OCI-LY7 (cell line): ENCODE measurements around the gene TRIM25.

Experiments used
- EZH2phosphoT487 ChIP-seq: fragments of 200-600 bp; sonication (generic); IDR thresholded peaks from 2 replicates; pipeline ENCODE4 v1.6.1; 2018; ENCODE audit warnings: low read depth, borderline replicate concordance, mild to moderate bottlenecking, mixed run types, antibody characterized with exemption, low read length, moderate library complexity, mixed read lengths
- TF ChIP-seq, protein P1 (sequence below): fragments of 200-600 bp; sonication (generic); conservative IDR thresholded peaks from 2 replicates; pipeline ENCODE4 v1.5.1; 2014; ENCODE audit warnings: mild to moderate bottlenecking, antibody characterized with exemption, low read length, moderate library complexity, mixed read lengths

DNA sequence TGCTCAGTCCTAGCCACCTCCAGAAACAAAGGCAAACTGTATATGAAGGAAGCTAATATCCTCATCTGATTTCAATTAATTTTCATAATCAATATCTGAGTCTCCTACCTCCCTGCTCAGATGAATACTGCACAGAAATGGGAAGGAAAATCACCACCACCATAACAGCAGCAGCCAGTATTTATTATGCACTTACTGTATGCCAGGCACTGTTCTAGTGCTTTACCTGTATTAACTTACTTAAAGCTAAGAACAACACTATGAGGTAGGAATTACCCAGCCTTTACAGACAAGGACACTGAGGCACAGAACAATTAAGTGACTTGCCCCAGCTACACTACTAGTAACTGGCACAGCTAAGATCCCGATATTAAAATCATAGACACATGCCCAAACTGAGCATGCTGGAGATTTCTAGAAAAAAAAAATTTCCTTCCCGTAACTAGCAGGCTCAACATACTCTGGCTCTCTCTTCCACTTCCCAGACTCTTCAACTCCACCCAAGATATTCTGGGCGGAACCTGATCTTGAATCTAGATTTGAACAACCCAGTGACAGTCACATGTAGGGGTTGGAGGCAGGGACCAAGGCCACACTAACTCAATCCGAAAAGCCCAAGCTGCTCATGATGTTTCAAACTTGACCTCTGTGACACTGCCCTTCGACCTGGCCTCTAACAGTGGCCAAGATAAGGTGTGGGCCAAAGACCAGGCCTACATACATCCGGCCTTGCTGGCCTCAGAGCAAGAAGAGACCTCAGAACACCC is 3.9 kb downstream of the TRIM25 start:
- TF ChIP-seq, protein P1, sequence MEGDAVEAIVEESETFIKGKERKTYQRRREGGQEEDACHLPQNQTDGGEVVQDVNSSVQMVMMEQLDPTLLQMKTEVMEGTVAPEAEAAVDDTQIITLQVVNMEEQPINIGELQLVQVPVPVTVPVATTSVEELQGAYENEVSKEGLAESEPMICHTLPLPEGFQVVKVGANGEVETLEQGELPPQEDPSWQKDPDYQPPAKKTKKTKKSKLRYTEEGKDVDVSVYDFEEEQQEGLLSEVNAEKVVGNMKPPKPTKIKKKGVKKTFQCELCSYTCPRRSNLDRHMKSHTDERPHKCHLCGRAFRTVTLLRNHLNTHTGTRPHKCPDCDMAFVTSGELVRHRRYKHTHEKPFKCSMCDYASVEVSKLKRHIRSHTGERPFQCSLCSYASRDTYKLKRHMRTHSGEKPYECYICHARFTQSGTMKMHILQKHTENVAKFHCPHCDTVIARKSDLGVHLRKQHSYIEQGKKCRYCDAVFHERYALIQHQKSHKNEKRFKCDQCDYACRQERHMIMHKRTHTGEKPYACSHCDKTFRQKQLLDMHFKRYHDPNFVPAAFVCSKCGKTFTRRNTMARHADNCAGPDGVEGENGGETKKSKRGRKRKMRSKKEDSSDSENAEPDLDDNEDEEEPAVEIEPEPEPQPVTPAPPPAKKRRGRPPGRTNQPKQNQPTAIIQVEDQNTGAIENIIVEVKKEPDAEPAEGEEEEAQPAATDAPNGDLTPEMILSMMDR, result no peak
- TF ChIP-seq EZH2phosphoT487, result no peak
